GM19372 (cell line): ENCODE measurements around the gene TK1.
A peak's percentile ranks its signal among the peaks of the same experiment; 100 is the strongest.
"Not testable (repeated sequence)": the region's sequence is repeated elsewhere in the genome, so short reads cannot be mapped to it uniquely, and the experiment has no call there.

ENCODE experiments used
- ATAC-seq: cut with Tn5 transposase; IDR thresholded peaks from one replicate; pipeline ENCODE4 v1.9.1; 2021; ENCODE audit warnings: mild to moderate bottlenecking, low read depth, moderate library complexity; ENCODE audit not compliant: unreplicated experiment

The TK1 gene

DNA sequence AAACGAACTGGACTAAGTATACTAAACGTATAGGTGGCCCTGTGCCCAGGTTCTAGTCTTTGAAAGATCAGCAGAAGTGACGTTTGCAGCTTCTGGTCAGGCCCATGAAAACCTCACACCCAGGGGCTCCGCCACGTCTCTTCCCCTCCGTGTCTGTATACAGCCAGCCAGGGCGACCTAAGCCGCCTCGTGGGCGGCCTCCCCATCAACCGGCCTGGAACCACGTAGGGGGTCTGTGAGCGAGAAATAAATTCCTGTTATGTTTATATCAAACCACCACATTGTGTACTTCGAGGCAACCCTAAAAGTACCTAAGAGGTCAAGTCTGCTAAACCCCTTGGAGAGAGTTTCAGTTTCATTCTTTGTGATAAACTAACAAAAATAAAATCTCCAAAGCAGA lies 6.8 kb downstream of the TK1 start:
- no peak for ATAC-seq

DNA sequence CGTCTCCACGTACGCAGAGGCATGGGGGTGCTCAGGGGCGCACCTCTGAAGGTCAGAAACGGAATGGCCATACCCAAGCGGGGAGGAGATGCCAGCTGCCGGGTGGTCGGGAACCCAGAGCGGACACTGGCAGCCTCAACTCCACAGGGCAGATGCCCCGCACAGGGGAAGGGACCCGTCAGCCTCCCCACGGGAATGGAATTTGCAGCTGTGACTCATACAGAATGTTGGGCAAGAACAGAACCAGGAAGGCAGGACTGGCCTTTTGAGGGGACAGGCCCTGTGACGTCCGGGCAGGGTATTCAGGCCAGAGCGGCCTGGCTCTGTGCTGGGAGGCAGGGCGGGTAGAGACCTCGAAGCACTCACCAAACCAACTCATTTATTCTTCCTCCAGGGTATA lies 7.5 kb downstream of the TK1 start:
- no peak for ATAC-seq

DNA sequence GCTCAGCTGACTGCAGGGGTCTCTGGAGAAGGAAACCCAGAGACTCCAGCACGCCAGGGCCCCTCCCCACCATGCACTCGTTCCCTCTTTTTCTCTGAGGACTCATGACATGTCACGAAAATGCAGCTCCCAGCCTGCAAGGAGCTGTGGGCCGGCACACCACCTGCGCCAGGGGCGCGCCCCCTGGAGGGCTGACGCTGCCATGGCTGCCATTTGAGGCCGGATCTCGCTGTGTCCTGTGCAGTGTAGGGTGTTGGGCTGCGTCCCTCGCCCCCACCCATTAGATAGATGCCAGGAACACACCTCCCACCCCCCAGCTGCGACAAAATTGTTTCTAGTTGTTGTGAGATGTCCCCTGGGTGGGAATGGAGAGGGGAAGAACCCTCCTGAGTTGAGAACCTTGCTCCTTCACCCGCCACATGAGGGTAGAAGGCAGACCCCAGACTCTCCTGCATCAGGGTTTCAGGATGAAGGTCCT lies 10.3 kb downstream of the TK1 start:
- ATAC-seq = no peak

DNA sequence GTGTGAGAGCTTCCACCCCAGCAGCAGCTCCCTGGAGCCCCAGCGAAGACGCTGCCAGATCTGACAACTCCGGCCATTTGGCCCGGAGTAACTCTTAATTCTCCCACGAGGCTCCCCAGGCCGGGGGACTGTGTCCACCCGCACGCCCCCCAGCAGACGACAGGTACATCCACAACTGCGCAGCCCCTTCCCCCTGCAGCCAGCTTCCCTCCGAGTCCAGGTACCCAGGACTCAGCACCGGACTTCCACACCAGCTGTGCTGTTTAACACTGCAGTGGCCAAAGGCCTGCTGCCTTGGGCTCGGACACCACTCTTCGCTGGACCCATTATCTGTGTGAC lies 11.2 kb downstream of the TK1 start:
- ATAC-seq = no peak

DNA sequence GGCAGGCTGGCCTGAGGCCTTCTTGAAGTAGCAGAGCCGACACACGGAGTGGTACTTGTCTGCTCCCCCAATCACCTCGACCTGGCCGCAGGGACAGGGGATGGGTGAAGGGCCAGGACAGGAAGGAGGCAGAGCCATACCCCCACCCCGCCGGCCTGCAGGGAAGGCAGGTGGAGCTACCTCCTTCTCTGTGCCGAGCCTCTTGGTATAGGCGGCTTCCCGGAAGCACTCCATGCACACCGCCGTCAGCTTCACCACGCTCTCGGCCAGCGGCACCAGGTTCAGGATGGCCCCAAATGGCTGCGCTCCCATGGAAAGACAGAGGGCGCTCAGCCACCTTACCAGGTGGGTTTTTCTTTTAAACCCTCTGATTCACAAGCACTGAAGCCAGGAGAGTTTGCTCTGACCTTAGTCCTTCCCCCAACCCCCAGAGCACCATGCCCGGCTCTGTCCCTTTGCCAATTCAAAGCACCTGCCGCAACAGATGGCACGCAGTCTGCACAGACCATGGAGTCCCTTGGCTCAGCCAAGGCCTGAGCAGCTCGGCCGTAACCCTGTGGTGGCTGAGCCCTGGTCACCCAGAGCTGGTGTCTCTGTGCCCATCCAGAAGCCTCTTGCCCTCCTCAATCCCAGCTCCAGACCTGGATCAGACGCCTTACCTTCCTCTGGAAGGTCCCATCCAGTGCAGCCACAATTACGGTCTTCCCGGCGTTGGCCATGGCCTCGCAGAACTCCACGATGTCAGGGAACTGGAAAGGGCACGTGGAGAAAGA lies 11.8 kb downstream of the TK1 start:
- ATAC-seq = no peak

DNA sequence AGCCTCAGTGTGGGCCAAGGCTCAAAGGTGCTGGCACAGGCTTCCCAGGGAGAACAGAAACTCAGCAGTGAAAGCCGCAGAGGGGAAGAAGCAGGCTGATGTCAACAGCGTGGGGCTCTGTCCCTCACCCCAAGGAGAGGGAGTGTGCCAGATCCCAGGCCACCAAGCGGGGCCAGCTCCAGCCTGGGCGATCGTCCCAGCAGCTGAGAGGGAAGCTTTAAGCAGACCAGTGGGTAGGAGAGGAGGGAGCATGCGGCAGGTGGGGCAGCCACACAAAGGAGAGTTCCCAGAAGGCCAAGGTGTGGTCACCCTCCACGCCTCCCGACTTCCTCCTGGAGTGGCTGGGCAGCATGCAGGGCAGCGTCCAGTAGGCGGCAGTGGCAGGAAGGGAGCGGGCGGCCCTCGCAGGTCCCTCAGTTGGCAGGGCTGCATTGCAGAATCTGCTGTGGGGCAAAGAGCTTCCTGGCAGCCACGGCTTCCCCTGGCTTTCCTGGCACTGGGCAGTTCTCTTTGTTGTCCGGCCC lies 12.4 kb downstream of the TK1 start:
- ATAC-seq = no peak

DNA sequence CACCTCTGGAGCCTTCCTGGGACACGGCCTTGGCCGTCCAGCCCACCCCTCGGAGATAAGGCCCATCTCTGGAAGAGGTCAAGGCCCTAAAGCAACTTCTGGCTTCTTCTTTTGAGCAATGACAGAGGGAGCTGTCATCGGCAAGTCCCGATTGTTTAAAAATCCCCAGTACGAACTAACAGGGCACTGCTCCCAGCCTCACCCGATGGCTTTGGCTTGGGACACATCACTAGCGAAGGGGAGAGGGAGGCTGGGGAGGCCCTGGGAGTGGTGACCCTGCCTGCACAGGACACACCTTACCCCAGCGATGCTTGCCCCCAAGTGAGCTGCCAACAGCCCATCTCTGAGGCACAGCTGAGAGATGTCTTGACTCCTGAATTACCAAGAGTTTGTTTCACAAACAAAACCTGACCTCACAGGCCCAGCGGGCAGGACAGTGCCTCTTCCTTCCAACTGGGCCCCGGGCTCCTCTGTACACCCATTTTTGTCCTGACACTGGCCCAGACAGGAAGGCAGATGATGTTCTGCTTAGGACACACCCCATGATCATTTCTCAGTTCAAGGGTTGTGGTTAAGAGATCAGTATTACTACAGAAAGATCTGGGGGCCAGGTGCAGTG lies 13.6 kb downstream of the TK1 start:
- ATAC-seq = no peak

DNA sequence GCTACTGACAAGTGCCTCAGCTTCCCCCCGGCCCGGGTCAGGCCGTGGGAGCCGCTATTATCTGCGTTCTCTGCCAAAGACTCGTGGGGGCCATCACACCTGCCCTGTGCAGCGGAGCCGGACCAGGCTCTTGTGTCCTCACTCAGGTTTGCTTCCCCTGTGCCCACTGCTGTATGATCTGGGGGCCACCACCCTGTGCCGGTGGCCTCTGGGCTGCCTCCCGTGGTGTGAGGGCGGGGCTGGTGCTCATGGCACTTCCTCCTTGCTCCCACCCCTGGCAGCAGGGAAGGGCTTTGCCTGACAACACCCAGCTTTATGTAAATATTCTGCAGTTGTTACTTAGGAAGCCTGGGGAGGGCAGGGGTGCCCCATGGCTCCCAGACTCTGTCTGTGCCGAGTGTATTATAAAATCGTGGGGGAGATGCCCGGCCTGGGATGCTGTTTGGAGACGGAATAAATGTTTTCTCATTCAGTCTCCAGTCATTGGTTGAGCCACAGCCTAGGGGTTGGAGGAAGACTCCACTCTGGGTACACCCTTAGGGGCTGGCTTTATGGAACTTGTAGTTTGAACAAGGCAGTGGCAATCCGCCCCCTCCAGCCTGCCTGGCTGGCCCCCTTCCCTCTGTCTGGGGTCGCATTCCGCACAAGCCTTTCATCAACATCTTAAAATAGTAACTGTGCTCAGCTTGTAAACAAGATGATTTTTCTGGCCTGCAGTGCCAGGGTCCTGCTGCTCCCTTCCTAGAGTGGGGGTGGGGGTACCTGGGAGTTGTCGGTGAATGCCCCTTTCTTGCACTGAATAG lies 14.4 kb downstream of the TK1 start:
- ATAC-seq = no peak

DNA sequence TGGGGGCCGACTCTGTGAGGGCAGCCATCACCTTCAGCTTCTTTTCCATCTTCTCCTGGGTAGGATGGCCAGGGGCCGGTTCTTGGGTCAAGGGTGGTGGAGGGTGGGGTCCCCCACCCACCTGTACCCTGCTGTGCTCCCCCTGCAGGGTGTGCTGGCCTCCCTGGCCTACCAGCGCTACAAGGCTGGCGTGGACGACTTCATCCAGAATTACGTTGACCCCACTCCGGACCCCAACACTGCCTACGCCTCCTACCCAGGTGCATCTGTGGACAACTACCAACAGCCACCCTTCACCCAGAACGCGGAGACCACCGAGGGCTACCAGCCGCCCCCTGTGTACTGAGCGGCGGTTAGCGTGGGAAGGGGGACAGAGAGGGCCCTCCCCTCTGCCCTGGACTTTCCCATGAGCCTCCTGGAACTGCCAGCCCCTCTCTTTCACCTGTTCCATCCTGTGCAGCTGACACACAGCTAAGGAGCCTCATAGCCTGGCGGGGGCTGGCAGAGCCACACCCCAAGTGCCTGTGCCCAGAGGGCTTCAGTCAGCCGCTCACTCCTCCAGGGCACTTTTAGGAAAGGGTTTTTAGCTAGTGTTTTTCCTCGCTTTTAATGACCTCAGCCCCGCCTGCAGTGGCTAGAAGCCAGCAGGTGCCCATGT lies 15.1 kb downstream of the TK1 start:
- not testable (repeated sequence) for ATAC-seq

DNA sequence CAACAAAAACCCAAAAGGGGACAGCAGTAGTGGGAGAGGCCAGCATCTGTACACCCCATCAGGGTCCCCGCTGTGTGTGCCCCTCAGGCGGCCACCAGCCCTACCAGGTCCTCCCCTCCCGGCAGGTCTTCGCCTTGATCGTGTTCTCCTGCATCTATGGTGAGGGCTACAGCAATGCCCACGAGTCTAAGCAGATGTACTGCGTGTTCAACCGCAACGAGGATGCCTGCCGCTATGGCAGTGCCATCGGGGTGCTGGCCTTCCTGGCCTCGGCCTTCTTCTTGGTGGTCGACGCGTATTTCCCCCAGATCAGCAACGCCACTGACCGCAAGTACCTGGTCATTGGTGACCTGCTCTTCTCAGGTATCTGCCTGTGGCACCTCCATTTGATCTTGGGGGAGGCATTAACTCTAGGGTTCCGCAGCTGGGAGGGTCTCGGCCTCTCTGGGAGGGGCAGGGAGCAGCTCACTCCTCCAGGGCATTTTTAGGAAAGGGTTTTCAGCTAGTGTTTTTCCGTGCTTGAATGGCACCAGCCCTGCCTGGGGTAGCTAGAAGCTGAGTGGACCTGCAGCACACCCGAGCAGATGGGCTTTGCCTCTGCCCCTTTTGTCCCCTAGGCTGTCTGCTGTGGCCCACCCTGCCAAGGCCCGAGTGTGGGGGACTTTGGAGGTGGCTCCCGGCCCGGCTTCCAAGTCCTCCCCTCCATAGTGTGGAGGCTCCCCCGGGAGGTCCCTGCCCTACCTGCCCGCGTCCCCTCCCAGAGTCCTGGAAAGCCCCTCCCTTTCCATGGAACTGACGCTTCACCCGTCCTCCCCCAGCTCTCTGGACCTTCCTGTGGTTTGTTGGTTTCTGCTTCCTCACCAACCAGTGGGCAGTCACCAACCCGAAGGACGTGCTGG lies 15.9 kb downstream of the TK1 start:
- ATAC-seq = no peak

DNA sequence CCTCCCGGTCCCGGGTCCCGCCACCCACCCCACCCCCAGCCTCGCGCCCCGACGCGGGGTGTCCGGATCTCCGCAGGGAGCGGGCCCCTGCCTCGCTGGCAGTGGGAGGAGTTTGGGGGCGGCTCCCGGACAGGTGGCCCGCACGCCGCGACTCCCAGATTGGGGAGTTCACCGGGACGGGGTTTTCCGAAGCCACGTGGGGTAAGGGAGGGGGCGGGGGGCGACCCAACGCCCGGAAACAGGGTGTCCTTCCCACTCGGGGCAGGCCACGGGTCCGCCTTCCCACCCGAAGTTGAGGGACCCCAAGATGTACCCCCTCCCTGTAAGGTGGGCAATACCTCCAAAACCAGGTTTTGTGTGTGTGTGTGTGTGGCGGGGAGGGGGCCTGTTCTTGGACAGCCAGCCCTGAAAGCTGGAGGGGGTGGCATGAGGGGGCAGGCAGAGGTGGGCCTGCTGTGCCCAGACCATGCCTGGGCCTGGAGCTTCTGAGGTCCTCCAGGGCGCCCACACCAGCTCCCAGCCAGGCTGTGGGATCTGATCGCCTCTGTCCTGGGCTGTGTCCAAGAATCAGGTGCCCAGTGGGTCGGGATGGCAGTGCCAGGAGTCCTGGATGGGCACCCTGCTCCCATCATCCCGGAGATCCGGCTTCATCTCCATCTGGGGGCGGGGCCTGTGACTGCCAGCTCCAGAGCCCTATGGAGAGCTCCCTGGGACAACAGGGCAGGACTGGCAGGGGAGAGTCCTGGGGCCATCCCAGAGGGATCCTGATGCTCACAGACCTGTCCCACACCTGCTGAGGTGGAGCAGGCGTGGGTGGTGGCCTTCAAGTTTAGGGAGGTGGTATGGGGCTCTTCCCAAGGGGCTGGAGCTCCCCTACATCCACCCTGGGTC lies 17.7 kb downstream of the TK1 start:
- ATAC-seq = peak; percentile 27

DNA sequence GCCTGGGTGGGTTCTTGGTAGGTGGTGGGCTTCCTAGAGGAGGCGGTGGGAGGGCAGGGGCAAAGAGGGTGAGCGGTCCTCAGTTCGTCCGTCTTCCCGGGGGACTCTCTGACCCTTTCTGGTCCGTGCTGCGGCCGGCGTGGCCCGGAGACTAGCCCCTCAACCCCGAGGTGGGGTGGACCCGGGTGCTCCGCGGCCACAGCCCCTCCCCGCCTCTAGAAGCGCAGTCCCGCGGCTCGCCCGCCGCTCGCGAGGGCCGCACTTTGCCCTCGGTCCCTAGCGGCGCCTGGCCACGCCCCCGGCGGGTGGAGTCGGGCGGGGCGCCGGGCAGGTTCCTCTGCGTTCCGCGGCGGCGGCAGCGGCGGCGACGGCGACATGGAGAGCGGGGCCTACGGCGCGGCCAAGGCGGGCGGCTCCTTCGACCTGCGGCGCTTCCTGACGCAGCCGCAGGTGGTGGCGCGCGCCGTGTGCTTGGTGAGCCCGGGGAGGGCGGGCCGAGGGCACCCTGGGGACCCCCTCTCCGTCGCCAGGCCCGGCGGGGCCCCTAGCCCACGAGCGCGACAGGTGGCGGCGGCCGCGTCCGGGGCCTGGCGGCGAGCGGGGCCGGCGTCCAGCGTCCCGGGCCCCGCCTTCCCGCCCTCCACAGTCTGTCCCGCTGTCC lies 18.5 kb downstream of the TK1 start, which contains the start of gene SYNGR2:
SYNGR2 (plus strand) TSS at position 340 of the 661 bp plus-strand sequence; CDS start at position 376, 36 bp downstream.
- ATAC-seq = peak; percentile 61

DNA sequence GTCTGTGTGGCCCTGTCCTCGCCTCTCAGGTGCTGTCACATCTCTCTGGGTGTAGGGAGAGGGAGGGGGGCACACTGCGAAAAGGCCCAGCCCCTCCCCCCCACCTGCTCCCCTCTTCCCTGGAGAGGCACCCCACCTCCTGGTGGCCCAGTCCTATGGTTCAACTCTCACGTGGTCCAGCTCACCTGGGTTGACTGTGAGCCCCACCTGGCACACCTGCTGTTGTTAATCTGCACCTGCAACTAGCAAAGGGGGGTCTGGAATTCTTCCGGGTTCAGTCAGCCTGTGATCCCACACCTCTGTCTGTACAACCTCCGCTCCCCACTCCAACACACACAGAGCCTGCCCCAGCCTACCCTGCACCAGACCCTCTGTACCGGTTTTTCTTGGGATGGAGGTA lies 20.4 kb downstream of the TK1 start:
- ATAC-seq = no peak

DNA sequence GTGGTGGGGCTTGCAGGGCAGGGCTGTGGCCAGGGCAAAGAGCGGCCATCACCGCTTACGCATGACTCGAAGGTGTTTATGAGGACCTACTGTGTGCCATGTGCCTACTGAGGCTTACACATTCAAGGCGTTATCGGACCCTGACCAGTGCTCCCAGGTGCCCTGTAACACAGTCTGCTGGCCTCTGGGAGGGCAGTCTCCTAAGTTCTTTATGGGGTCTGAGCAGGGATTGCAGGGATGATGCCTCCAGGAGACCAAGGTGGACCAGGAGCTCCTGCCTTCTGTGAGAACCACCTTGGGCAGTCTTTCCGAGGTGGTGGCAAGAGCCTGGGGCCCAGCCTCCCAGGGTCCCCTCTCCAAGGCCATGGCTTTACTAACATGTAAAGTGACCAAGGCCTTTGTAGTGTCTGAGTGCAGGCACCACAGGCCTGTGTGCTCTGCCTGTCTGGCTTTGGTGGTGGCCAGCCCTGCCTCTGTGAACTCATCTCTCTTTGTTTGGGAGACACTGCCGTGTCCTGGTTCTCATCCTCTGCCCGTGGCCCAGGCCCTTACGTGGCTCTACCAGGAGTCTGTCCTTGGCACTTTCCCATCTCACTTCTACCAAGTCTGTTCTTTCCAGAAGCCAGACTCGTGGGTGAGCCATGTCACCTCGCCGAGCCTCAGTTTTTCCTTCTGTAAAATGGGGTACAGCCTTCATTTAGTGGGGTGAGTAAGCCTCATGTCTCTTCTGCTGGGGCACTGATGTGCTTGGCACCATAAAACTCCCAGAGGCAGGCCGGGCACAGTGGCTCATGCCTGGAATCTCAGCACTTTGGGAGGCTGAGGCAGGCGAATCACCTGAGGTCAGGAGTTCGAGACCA lies 21.9 kb downstream of the TK1 start:
- no peak for ATAC-seq

DNA sequence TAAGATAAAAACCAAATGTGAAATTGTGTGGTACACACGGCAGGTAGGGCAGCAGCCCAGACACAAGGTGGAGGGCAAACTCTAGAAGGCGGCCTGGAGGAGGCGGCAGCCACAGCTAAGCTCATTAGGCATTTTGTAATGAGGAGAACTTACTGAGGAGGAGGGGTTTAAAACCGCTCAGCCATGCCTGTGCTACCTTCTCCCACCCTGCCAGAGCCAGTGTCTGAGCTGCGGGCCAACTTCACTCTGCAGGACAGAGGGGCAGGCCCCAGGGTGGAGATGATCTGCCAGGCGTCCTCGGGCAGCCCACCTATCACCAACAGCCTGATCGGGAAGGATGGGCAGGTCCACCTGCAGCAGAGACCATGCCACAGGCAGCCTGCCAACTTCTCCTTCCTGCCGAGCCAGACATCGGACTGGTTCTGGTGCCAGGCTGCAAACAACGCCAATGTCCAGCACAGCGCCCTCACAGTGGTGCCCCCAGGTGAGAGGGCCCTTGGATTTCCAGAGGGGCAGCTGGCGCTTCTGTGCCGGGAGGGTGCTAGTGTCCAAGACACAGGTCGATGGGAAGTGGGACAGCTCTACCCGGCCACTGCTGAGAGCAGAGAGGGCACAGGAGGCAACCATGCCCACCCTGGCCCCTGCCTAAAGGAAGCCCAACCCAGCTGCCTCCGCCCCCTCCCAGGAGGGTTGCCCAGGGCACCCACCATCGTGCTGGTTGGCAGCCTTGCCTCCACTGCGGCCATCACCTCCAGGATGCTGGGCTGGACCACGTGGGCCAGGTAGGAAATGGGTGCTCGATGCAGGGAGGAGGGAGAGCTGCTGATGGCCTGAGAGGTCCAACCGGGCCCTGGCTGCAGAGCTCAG lies 22.7 kb downstream of the TK1 start:
- no peak for ATAC-seq

DNA sequence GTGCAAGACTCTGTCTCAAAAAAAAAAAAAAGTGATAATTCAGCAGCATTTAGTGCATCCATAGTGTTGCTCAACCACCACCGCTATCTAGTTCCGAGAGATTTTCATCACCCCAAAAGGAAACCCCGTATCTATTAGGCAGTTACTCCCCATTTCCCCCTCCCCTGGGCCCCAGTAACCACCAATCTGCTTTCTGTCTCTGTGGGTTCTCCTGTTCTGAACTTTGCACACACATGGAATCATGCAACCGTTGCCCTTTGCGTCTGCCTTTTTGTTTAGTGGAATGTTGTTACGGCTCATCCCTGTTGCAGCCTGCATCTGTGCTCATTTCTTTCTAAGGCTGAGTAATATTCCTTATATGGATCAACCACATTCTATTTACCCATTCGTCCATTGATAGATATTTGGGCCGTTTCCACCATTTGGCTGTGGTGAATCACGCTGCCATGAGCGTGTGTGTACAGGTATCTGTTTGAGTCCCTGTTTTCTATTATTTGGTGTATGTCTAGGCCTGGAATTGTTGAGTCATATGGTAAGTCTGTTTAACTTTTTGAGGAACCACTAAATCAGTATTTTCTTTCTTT lies 27.2 kb downstream of the TK1 start:
- ATAC-seq = no peak
